ENCODE data around the gene CCDC73.
"Not testable (repeated sequence)": the region's sequence is repeated elsewhere in the genome, so short reads cannot be mapped to it uniquely, and the experiment has no call there.

Gene CCDC73

GRCh38 chr11:32704775-32705174 lies 89.7 kb downstream of the CCDC73 start:
- DNase-seq, result no peak

DNA sequence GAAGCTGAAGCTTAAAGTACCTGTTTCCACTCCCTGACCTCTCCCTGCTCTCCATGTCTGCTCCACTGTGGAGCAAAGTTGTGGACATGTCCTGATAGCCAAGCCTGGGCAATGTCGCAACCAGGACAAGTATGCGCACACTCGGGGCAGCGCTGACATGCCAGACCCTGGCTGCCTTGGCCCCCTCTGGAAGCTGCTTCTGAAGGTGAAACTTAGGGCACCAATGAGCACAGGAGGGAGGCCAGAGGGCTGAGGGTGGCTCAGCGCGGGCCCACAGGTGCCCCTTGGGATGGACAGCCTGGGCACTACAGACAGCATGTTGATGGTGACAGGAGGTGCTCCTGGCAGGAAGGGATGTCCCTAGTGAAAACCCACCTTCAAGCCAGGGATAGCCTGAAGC lies 90.2 kb downstream of the CCDC73 start:
- no peak for DNase-seq

DNA sequence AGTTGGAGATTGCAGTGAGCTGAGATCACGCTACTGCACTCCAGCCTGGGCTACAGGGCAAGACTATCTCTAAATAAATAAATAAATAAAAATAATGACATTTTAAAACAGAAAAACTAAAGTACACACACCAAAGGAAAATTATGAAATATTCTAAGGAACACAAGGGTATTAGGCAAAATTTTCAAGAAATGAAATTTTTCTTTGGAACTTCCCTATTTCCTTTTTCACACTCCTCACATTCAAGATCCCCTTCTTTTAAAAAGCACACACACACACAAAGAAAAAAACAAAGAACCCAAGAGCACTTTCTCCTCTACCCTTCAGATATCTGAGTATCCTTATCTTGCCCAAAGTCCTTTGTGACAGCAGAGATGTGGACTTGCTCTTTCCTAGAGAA lies 92.8 kb downstream of the CCDC73 start:
- no peak for DNase-seq

DNA sequence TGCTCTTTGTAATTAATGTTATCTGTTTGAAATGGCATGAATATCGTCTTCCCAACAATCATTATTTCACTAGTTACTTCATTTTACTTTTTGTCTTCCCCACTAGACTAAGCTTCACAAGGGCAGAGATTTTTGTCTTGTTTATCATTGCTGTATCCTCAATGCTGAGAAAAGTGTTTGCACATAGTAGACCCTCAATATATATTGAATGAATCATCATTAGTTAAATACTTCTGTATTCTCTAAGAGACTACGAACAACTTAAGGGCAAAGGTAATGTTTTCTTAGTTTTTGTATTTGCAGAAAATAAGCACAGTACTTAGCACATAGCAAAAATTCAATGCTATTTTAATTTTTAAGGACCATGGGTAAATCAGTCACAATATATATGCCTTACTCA lies 95.9 kb downstream of the CCDC73 start:
- no peak for DNase-seq

DNA sequence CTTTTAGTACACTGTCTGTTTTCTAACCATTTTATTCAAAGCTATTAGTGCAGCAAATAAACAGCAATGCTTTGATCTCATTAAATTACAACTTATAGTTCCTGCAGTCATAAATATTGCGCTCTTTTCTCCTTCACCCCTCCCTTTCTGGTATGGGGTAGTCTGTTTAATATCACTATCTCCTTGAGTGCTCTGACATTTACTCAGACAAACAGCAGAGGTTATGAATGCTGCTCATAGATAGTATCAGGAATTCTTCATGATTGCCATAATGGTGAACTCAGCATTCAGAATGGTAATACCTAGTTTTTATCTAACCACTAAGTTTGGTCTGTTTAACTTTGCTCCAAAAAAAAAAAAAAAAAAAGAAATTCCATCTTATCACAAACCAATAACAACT lies 123.4 kb downstream of the CCDC73 start:
- DNase-seq, result no peak

GRCh38 chr11:32659672-32660071 lies 134.8 kb downstream of the CCDC73 start:
- no peak for DNase-seq

- no peak for DNase-seq
These were observed 135.6 kb downstream of the CCDC73 start for GRCh38 chr11:32658639-32659406.

DNA sequence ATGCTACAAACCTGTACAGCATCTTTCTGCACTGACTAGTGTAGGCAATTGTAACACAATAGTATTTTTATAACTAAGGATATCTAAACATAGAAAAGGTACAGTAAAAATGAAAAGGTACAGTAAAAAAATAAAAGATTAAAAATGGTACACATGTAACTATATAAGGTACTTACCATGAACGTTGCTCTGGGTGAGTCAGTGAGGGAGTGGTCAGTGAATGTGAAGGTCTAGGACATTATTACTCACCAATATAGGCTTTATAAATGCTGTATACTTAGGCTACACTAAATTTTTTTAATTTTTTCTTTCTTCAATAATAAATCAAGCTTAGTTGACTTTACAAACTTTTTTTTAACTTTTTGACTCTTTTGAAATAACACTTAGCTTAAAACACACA lies 150.9 kb downstream of the CCDC73 start:
- no peak for DNase-seq

DNA sequence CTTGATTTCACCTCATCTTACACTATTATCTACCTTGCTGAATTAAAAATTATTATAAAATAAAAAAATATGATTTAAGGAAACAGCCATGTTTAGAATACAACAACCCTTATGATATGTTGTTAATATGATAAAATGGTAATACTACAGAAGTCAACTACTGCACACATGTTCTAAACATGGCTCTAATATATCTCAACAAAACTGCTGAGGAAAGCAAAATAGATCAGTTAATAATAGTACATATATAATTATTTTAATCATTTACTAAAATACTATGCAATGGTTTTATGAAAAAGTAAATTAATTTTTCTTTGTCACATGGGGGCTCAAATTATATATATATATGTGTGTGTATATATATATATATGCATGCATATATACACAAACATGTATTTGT lies 153.1 kb downstream of the CCDC73 start:
- no peak for DNase-seq

GRCh38 chr11:32635819-32636218 lies 158.6 kb downstream of the CCDC73 start:
- no peak for DNase-seq

DNA sequence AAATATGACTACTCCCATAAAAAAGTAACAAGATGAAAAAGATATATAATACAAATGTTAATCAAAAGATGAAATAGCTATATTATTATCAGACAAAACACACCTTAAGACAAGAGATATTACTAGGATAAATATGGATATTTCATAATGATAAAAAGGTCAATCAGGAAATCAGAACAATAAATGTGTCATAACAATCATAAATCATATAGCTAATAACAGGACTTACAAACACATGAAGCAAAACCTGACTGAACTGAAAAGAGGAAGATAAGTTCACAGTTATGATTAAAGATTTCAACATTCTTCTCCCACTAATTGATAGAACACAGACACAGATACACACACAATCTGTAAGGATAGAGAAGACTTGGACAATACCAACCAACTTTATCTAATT lies 163.6 kb downstream of the CCDC73 start:
- no peak for DNase-seq

DNA sequence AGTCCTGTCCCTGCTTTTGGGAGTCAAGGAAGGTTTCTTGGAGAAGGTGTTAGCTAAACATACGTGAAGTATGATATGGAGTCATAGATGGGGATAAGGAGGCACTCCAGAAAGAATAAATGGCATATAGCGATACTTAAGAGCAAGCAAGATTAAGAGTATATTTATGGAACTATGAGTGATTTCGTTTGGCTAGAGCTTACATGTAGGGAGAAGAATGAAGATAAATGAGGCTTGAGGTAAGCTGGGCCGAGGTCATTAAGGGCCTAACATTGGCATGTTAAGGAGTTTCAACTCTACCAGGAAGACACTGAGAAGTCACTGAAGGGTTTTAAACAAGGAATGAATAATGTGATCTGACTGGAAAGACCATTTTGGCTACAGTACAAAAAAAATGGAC lies 177.6 kb downstream of the CCDC73 start:
- no peak for DNase-seq

DNA sequence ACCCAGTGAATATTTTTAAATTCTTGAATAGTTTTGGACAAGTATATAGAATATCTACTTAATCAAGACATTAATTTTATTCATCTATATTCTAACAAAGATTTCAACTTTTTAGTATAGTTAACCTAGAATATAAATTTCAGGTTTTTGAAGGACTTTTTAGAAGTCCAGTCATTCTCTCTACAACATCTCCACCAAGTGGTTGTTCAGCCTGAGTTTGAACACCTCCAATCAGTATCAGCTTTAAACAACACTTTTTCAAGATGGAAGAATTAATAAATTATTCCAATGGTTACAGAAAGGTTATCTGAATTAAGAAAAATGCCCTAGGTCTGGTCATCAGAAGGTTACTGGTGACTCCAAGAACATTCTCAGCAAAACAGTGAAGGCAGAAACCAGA lies 179.0 kb downstream of the CCDC73 start:
- no peak for DNase-seq

GRCh38 chr11:32613500-32614151 lies 180.8 kb downstream of the CCDC73 start:
- no peak for DNase-seq

GRCh38 chr11:32610797-32611352 lies 183.6 kb downstream of the CCDC73 start:
- no peak for DNase-seq

- not testable (repeated sequence) for DNase-seq
These were observed 185.6 kb downstream of the CCDC73 start for GRCh38 chr11:32608826-32609225.

GRCh38 chr11:32606220-32606619 lies 188.2 kb downstream of the CCDC73 start:
- DNase-seq, result no peak

GRCh38 chr11:32602657-32603415 lies 191.6 kb downstream of the CCDC73 start:
- no peak for DNase-seq

GRCh38 chr11:32597921-32598320 lies 196.5 kb downstream of the CCDC73 start:
- DNase-seq, result no peak

- not testable (repeated sequence) for DNase-seq
These were observed 198.3 kb downstream of the CCDC73 start for GRCh38 chr11:32596114-32596513.

- no peak for DNase-seq
These were observed 200.2 kb downstream of the CCDC73 start for GRCh38 chr11:32594272-32594671.

DNA sequence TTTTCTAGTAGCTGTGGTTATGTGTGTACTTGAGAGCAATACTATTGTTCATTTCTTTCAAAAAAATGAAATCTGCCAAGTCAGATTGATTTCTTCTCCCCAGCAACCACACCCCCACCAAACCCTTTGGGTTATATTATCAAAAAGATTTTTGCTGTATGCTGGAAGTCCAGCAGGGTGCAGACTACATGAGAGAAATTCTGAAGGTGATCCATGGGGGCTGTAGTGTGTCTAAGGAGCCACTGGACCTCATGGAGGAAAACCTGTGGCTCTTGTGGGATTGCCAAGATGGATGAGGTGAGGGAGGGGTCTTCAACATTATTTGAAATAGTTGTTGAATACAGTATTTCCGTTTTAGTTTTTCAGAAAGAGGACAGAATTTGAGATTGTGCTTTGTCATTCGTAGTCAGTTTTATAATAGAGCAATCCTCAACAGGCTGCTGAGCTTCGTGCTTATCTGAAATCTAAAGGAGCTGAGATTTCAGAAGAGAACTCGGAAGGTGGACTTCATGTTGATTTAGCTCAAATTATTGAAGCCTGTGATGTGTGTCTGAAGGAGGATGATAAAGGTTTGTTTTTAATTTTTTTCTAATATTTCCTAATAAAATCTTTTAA lies 207.8 kb downstream of the CCDC73 start:
- no peak for DNase-seq

- no peak for DNase-seq
These were observed 209.5 kb downstream of the CCDC73 start for GRCh38 chr11:32584921-32585320.

Measured in CD4-positive, alpha-beta T cell treated with Interleukin-6 for 4 hours (primary cell).